HEK293 (cell line): ENCODE measurements around the gene DUSP18.

Source experiments
- CTCF ChIP-seq: fragments of 450-650 bp; formaldehyde crosslinking; IDR thresholded peaks from 2 replicates; pipeline ENCODE4 v1.5.1; 2016; ENCODE audit warnings: missing biosample characterization, missing genetic modification characterization
- EGR2 ChIP-seq: fragments of 450-650 bp; formaldehyde crosslinking; IDR thresholded peaks from 2 replicates; pipeline ENCODE4 v1.5.1; 2016; ENCODE audit warnings: low read depth, missing biosample characterization, missing genetic modification characterization
- FEZF1 ChIP-seq: fragments of 450-650 bp; formaldehyde crosslinking; IDR thresholded peaks from 2 replicates; pipeline ENCODE4 v1.5.1; 2016; ENCODE audit warnings: missing biosample characterization, missing genetic modification characterization
- KLF17 ChIP-seq: fragments of 450-650 bp; formaldehyde crosslinking; IDR thresholded peaks from 2 replicates; pipeline ENCODE4 v1.5.1; 2016; ENCODE audit warnings: missing biosample characterization, missing genetic modification characterization
- ZBTB48 ChIP-seq: fragments of 450-650 bp; formaldehyde crosslinking; IDR thresholded peaks from 2 replicates; pipeline ENCODE4 v1.5.1; 2016; ENCODE audit warnings: missing biosample characterization, missing genetic modification characterization
- ZFP3 ChIP-seq: fragments of 450-650 bp; formaldehyde crosslinking; IDR thresholded peaks from 2 replicates; pipeline ENCODE4 v1.5.1; 2016; ENCODE audit warnings: low read depth, missing biosample characterization, missing genetic modification characterization
- ZFP37 ChIP-seq: fragments of 450-650 bp; formaldehyde crosslinking; IDR thresholded peaks from 2 replicates; pipeline ENCODE4 v1.5.1; 2016; ENCODE audit warnings: missing biosample characterization, missing genetic modification characterization
- ZNF133 ChIP-seq: fragments of 450-650 bp; formaldehyde crosslinking; IDR thresholded peaks from 2 replicates; pipeline ENCODE4 v1.5.1; 2016; ENCODE audit warnings: missing biosample characterization, missing genetic modification characterization
- ZNF221 ChIP-seq: fragments of 450-650 bp; formaldehyde crosslinking; IDR thresholded peaks from 2 replicates; pipeline ENCODE4 v1.5.1; 2017; ENCODE audit warnings: missing biosample characterization, missing genetic modification characterization, borderline replicate concordance
- ZNF23 ChIP-seq: fragments of 450-650 bp; formaldehyde crosslinking; IDR thresholded peaks from 2 replicates; pipeline ENCODE4 v1.5.1; 2016; ENCODE audit warnings: missing biosample characterization, missing genetic modification characterization, borderline replicate concordance
- ZNF248 ChIP-seq: fragments of 450-650 bp; formaldehyde crosslinking; IDR thresholded peaks from 2 replicates; pipeline ENCODE4 v1.5.1; 2017; ENCODE audit warnings: missing biosample characterization, missing genetic modification characterization
- ZNF274 ChIP-seq, 2 experiments: fragments of 200-500 bp in 1 of 2; fragments of 450-650 bp in 1 of 2; sonication (Bioruptor generic) in 1 of 2; formaldehyde crosslinking in 1 of 2; IDR thresholded peaks; 2 replicates each; pipeline versions ENCODE4 v1.5.1 to v1.6.1; 2014 to 2016; ENCODE audit warnings: borderline replicate concordance in 1 of 2, inconsistent platforms in 1 of 2, low read length in 1 of 2, missing biosample characterization in 1 of 2, missing genetic modification characterization in 1 of 2
- ZNF292 ChIP-seq: fragments of 450-650 bp; formaldehyde crosslinking; IDR thresholded peaks from 2 replicates; pipeline ENCODE4 v1.5.1; 2016; ENCODE audit warnings: low read depth, missing biosample characterization, missing genetic modification characterization, borderline replicate concordance
- ZNF341 ChIP-seq: fragments of 450-650 bp; formaldehyde crosslinking; IDR thresholded peaks from 2 replicates; pipeline ENCODE4; 2016; ENCODE audit warnings: low read depth, missing biosample characterization, missing genetic modification characterization
- ZNF350 ChIP-seq: fragments of 450-650 bp; formaldehyde crosslinking; IDR thresholded peaks from 2 replicates; pipeline ENCODE4 v1.5.0; 2017; ENCODE audit warnings: missing biosample characterization, mild to moderate bottlenecking, missing genetic modification characterization
- ZNF404 ChIP-seq: fragments of 450-650 bp; formaldehyde crosslinking; IDR thresholded peaks from 2 replicates; pipeline ENCODE4 v1.5.1; 2017; ENCODE audit warnings: missing biosample characterization, missing genetic modification characterization
- ZNF433 ChIP-seq: fragments of 450-650 bp; formaldehyde crosslinking; IDR thresholded peaks from 2 replicates; pipeline ENCODE4 v1.5.1; 2016; ENCODE audit warnings: missing biosample characterization, missing genetic modification characterization, low read depth
- ZNF48 ChIP-seq: fragments of 450-650 bp; formaldehyde crosslinking; IDR thresholded peaks from 2 replicates; pipeline ENCODE4 v1.5.1; 2016; ENCODE audit warnings: missing biosample characterization, missing genetic modification characterization
- ZNF514 ChIP-seq: fragments of 450-650 bp; formaldehyde crosslinking; IDR thresholded peaks from 2 replicates; pipeline ENCODE4 v1.5.1; 2016; ENCODE audit warnings: missing biosample characterization, missing genetic modification characterization
- ZNF585B ChIP-seq: fragments of 450-650 bp; formaldehyde crosslinking; IDR thresholded peaks from 2 replicates; pipeline ENCODE4 v1.5.1; 2016; ENCODE audit warnings: missing biosample characterization, missing genetic modification characterization
- ZNF623 ChIP-seq: fragments of 450-650 bp; formaldehyde crosslinking; IDR thresholded peaks from 2 replicates; pipeline ENCODE4 v1.5.1; 2016; ENCODE audit warnings: missing biosample characterization, missing genetic modification characterization
- ZNF629 ChIP-seq: fragments of 450-650 bp; formaldehyde crosslinking; IDR thresholded peaks from 2 replicates; pipeline ENCODE4 v1.5.1; 2017; ENCODE audit warnings: missing biosample characterization, missing genetic modification characterization
- ZNF645 ChIP-seq: fragments of 450-650 bp; formaldehyde crosslinking; IDR thresholded peaks from 2 replicates; pipeline ENCODE4; 2016; ENCODE audit warnings: missing biosample characterization, missing genetic modification characterization
- ZNF658 ChIP-seq: fragments of 450-650 bp; formaldehyde crosslinking; IDR thresholded peaks from 2 replicates; pipeline ENCODE4; 2016; ENCODE audit warnings: missing biosample characterization, missing genetic modification characterization
- TF ChIP-seq, protein P1 (sequence below): fragments of 450-650 bp; formaldehyde crosslinking; IDR thresholded peaks from 2 replicates; pipeline ENCODE4 v1.5.1; 2017; ENCODE audit warnings: missing biosample characterization, missing genetic modification characterization
- TF ChIP-seq, protein P2 (sequence below): fragments of 450-650 bp; formaldehyde crosslinking; conservative IDR thresholded peaks from 2 replicates; pipeline ENCODE4 v1.5.1; 2016; ENCODE audit warnings: low read depth, missing biosample characterization, missing genetic modification characterization
- TF ChIP-seq, protein P3 (sequence below): IDR thresholded peaks from 2 replicates; pipeline ENCODE4 v1.6.1; 2011; ENCODE audit warnings: mild to moderate bottlenecking, low read depth, low read length, borderline replicate concordance
- TF ChIP-seq, protein P4 (sequence below): fragments of 450-650 bp; formaldehyde crosslinking; IDR thresholded peaks from 2 replicates; pipeline ENCODE4 v1.5.1; 2016; ENCODE audit warnings: missing biosample characterization, missing genetic modification characterization

Gene DUSP18

GRCh38 chr22:30634471-30635233 lies 33.0 kb downstream of the DUSP18 start (continued):
- TF ChIP-seq ZNF292 (no peak), ZNF221 (tag by site-specific recombination) (no peak), CTCF (peak; percentile 76), ZFP37 (peak; percentile 54; the same call in 1 of the 2 replicates), FEZF1 (no peak), ZBTB48 (tag by site-specific recombination) (peak; percentile 77), ZNF658 (tag by site-specific recombination) (no peak), ZNF23 (tag by site-specific recombination) (no peak), ZNF433 (tag by site-specific recombination) (no peak), ZNF623 (tag by site-specific recombination) (no peak), ZFP3 (no peak), ZNF341 (tag by site-specific recombination) (no peak), ZNF248 (tag by site-specific recombination) (no peak), ZNF274 (IDR thresholded peaks at IDR 0.05; ENCODE audit: low read length) (no peak), ZNF274 (tag by site-specific recombination; IDR thresholded peaks at IDR 0.05; ENCODE audit: borderline replicate concordance) (no peak), ZNF350 (tag by site-specific recombination) (no peak), ZNF629 (tag by site-specific recombination) (peak; percentile 60; the same call in 1 of the 2 replicates), ZNF404 (tag by site-specific recombination) (no peak), ZNF48 (no peak), ZNF585B (tag by site-specific recombination) (no peak), ZNF514 (no peak), ZNF133 (tag by site-specific recombination) (no peak), KLF17 (no peak), EGR2 (tag by site-specific recombination) (no peak), ZNF645 (tag by site-specific recombination) (no peak)
- TF ChIP-seq, protein P1, sequence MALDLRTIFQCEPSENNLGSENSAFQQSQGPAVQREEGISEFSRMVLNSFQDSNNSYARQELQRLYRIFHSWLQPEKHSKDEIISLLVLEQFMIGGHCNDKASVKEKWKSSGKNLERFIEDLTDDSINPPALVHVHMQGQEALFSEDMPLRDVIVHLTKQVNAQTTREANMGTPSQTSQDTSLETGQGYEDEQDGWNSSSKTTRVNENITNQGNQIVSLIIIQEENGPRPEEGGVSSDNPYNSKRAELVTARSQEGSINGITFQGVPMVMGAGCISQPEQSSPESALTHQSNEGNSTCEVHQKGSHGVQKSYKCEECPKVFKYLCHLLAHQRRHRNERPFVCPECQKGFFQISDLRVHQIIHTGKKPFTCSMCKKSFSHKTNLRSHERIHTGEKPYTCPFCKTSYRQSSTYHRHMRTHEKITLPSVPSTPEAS (tag by site-specific recombination): no peak
- TF ChIP-seq, protein P2, sequence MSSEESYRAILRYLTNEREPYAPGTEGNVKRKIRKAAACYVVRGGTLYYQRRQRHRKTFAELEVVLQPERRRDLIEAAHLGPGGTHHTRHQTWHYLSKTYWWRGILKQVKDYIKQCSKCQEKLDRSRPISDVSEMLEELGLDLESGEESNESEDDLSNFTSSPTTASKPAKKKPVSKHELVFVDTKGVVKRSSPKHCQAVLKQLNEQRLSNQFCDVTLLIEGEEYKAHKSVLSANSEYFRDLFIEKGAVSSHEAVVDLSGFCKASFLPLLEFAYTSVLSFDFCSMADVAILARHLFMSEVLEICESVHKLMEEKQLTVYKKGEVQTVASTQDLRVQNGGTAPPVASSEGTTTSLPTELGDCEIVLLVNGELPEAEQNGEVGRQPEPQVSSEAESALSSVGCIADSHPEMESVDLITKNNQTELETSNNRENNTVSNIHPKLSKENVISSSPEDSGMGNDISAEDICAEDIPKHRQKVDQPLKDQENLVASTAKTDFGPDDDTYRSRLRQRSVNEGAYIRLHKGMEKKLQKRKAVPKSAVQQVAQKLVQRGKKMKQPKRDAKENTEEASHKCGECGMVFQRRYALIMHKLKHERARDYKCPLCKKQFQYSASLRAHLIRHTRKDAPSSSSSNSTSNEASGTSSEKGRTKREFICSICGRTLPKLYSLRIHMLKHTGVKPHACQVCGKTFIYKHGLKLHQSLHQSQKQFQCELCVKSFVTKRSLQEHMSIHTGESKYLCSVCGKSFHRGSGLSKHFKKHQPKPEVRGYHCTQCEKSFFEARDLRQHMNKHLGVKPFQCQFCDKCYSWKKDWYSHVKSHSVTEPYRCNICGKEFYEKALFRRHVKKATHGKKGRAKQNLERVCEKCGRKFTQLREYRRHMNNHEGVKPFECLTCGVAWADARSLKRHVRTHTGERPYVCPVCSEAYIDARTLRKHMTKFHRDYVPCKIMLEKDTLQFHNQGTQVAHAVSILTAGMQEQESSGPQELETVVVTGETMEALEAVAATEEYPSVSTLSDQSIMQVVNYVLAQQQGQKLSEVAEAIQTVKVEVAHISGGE (tag by site-specific recombination): no peak
- TF ChIP-seq, protein P3, sequence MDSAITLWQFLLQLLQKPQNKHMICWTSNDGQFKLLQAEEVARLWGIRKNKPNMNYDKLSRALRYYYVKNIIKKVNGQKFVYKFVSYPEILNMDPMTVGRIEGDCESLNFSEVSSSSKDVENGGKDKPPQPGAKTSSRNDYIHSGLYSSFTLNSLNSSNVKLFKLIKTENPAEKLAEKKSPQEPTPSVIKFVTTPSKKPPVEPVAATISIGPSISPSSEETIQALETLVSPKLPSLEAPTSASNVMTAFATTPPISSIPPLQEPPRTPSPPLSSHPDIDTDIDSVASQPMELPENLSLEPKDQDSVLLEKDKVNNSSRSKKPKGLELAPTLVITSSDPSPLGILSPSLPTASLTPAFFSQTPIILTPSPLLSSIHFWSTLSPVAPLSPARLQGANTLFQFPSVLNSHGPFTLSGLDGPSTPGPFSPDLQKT: no peak
- TF ChIP-seq, protein P4, sequence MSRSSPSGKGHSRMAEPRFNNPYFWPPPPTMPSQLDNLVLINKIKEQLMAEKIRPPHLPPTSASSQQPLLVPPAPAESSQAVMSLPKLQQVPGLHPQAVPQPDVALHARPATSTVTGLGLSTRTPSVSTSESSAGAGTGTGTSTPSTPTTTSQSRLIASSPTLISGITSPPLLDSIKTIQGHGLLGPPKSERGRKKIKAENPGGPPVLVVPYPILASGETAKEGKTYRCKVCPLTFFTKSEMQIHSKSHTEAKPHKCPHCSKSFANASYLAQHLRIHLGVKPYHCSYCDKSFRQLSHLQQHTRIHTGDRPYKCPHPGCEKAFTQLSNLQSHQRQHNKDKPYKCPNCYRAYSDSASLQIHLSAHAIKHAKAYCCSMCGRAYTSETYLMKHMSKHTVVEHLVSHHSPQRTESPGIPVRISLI (tag by site-specific recombination): no peak
